IMR-90 (cell line): Measurements from ENCODE around the gene CYP2R1. TPM values are rescaled to one million over a fixed set of nuclear protein-coding genes. Genes with fewer than 3 reads are reported as not detected.

ENCODE experiments used
- ATAC-seq: fragments of 200-7000 bp; cut with Tn5 transposase; 2 replicates; pipeline ENCODE4 v1.9.1; 2020; ENCODE audit warnings: low read depth, mild to moderate bottlenecking, moderate library complexity
- BruUV-seq: library from RNA; stranded (reverse); fragments of 400-500 nt; replicated peaks from 2 replicates; lab custom pipeline; 2021; lab: Mats Ljungman, UMichigan
- CTCF ChIA-PET: fragments of 300-600 bp; formaldehyde crosslinking; extraction: SDS; loops from one replicate; lab custom pipeline; 2021; ENCODE audit warnings: antibody characterized with exemption; lab: Yijun Ruan, JAX
- POLR2A ChIA-PET: fragments of 300-600 bp; sonication (Branson Sonifier 250); formaldehyde crosslinking; loops from one replicate; lab custom pipeline; 2022; ENCODE audit warnings: antibody characterized with exemption; ENCODE audit not compliant: unreplicated experiment; lab: Charles Lee
- DNase-seq: peaks from one replicate; pipeline ENCODE4 v3.0.0; 2013
- H2AFZ ChIP-seq: replicated peaks from 2 replicates; pipeline ENCODE3; 2013; ENCODE audit warnings: low read length, mild to moderate bottlenecking; ENCODE audit not compliant: poor library complexity
- H2AK5ac ChIP-seq: 2 replicates; pipeline ENCODE4 v1.6.1; 2013; ENCODE audit warnings: low read depth, low read length, inconsistent platforms
- H2AK9ac ChIP-seq: replicated peaks from 2 replicates; pipeline ENCODE3; 2013; ENCODE audit warnings: mild to moderate bottlenecking, low read depth, low read length, moderate library complexity; ENCODE audit not compliant: poor library complexity
- H2BK120ac ChIP-seq: 2 replicates; pipeline ENCODE4 v1.6.1; 2013; ENCODE audit warnings: low read depth, low read length, inconsistent platforms
- H2BK15ac ChIP-seq: 3 replicates; pipeline ENCODE4 v1.6.1; 2013; ENCODE audit warnings: low read depth, low read length, inconsistent platforms
- H2BK20ac ChIP-seq: 2 replicates; pipeline ENCODE4 v1.6.1; 2013; ENCODE audit warnings: low read depth, mild to moderate bottlenecking, inconsistent platforms, low read length, moderate library complexity
- H2BK5ac ChIP-seq: 2 replicates; pipeline ENCODE4 v1.6.1; 2013; ENCODE audit warnings: mild to moderate bottlenecking, low read depth, low read length, inconsistent platforms; ENCODE audit not compliant: poor library complexity, severe bottlenecking
- H3K14ac ChIP-seq: replicated peaks from 2 replicates; pipeline ENCODE4 v1.6.1; 2013; ENCODE audit warnings: low read depth, low read length, inconsistent platforms
- H3K18ac ChIP-seq: 2 replicates; pipeline ENCODE4 v1.6.1; 2013; ENCODE audit warnings: low read depth, low read length, control low read depth
- H3K23ac ChIP-seq: 2 replicates; pipeline ENCODE4 v1.6.1; 2013; ENCODE audit warnings: low read depth, low read length, inconsistent platforms
- H3K27ac ChIP-seq: 2 replicates; pipeline ENCODE4 v1.5.1; 2013; ENCODE audit warnings: mild to moderate bottlenecking, control low read depth, low read length; ENCODE audit not compliant: insufficient read depth
- H3K27me3 ChIP-seq: 2 replicates; pipeline ENCODE4 v1.6.1; 2013; ENCODE audit warnings: low read length; ENCODE audit not compliant: control insufficient read depth, insufficient read depth
- H3K36me3 ChIP-seq: 2 replicates; pipeline ENCODE4 v1.6.1; 2013; ENCODE audit warnings: low read length, mixed read lengths; ENCODE audit not compliant: control insufficient read depth, insufficient read depth
- H3K4ac ChIP-seq: 2 replicates; pipeline ENCODE4 v1.6.1; 2013; ENCODE audit warnings: low read depth, low read length, inconsistent platforms
- H3K4me1 ChIP-seq: 2 replicates; pipeline ENCODE4 v1.6.1; 2013; ENCODE audit warnings: low read length, mixed read lengths; ENCODE audit not compliant: control insufficient read depth, insufficient read depth
- H3K4me2 ChIP-seq: 2 replicates; pipeline ENCODE4 v1.6.1; 2013; ENCODE audit warnings: low read depth, mild to moderate bottlenecking, control low read depth, low read length, moderate library complexity
- H3K4me3 ChIP-seq: 2 replicates; pipeline ENCODE4 v1.5.1; 2013; ENCODE audit warnings: low read depth, mild to moderate bottlenecking, control low read depth, low read length, moderate library complexity; ENCODE audit not compliant: insufficient read depth
- H3K56ac ChIP-seq: 2 replicates; pipeline ENCODE4 v1.6.1; 2013; ENCODE audit warnings: low read length, inconsistent platforms; ENCODE audit not compliant: insufficient read depth; ENCODE audit errors: extremely low read depth
- H3K79me1 ChIP-seq, 2 experiments: 2 replicates each; pipeline ENCODE4 v1.6.1; 2013; ENCODE audit warnings: low read length in 2 of 2, inconsistent platforms in 1 of 2, low read depth in 1 of 2
- H3K9ac ChIP-seq: 2 replicates; pipeline ENCODE4 v1.6.1; 2013; ENCODE audit warnings: low read depth, low read length, control low read depth
- H3K9me1 ChIP-seq: 2 replicates; pipeline ENCODE4 v1.6.1; 2013; ENCODE audit warnings: low read length, inconsistent platforms; ENCODE audit not compliant: insufficient read depth
- H3K9me3 ChIP-seq: 2 replicates; pipeline ENCODE4 v1.6.1; 2013; ENCODE audit warnings: low read length; ENCODE audit not compliant: control insufficient read depth, insufficient read depth
- H4K20me1 ChIP-seq: 2 replicates; pipeline ENCODE4 v1.6.1; 2013; ENCODE audit warnings: low read length, inconsistent platforms; ENCODE audit not compliant: insufficient read depth
- H4K5ac ChIP-seq: 2 replicates; pipeline ENCODE4 v1.6.1; 2013; ENCODE audit warnings: mild to moderate bottlenecking, low read depth, low read length, control low read depth
- H4K8ac ChIP-seq, 2 experiments: 2 replicates each; pipeline ENCODE4 v1.6.1; 2013; ENCODE audit warnings: low read depth in 2 of 2, low read length in 2 of 2, control low read depth in 1 of 2, inconsistent platforms in 1 of 2
- H4K91ac ChIP-seq: 2 replicates; pipeline ENCODE4 v1.6.1; 2013; ENCODE audit warnings: low read depth, low read length, inconsistent platforms; ENCODE audit not compliant: insufficient read depth
- BHLHE40 ChIP-seq: fragments of 150-350 bp; IDR thresholded peaks from 2 replicates; pipeline ENCODE4 v1.6.1; 2016; ENCODE audit warnings: mild to moderate bottlenecking, low read depth, low read length
- CHD1 ChIP-seq: IDR thresholded peaks from 2 replicates; pipeline ENCODE4 v1.6.1; 2012; ENCODE audit warnings: low read depth, low read length, improper control_type of control experiment
- CTCF ChIP-seq: conservative IDR thresholded peaks from 2 replicates; pipeline ENCODE4 v1.5.1; 2012; ENCODE audit warnings: mild to moderate bottlenecking, low read depth, low read length, improper control_type of control experiment
- ELK1 ChIP-seq: fragments of 150-350 bp; IDR thresholded peaks from 2 replicates; pipeline ENCODE4 v1.6.1; 2016; ENCODE audit warnings: low read depth, mild to moderate bottlenecking, low read length, moderate library complexity, borderline replicate concordance
- MAZ ChIP-seq: IDR thresholded peaks from 2 replicates; pipeline ENCODE4 v1.6.1; 2012; ENCODE audit warnings: low read depth, mild to moderate bottlenecking, low read length, improper control_type of control experiment, moderate library complexity, borderline replicate concordance
- MXI1 ChIP-seq: IDR thresholded peaks from 2 replicates; pipeline ENCODE4 v1.6.1; 2012; ENCODE audit warnings: low read depth, mild to moderate bottlenecking, low read length, moderate library complexity, borderline replicate concordance
- NFE2L2 ChIP-seq: fragments of 150-350 bp; IDR thresholded peaks from 2 replicates; pipeline ENCODE4 v1.6.1; 2016; ENCODE audit warnings: low read depth, mild to moderate bottlenecking, low read length
- RFX5 ChIP-seq: IDR thresholded peaks from 2 replicates; pipeline ENCODE4 v1.8.0; 2012; ENCODE audit warnings: low read depth, mild to moderate bottlenecking, low read length, moderate library complexity
- USF2 ChIP-seq: fragments of 150-350 bp; IDR thresholded peaks from 2 replicates; pipeline ENCODE4 v1.6.1; 2017; ENCODE audit warnings: mild to moderate bottlenecking, antibody characterized with exemption, low read length, low read depth
- WGBS, 2 experiments: methylation state at CpG; one replicate each; pipeline versions ENCODE4 v1.1.5 to v1.1.7; 2013; ENCODE audit warnings: missing lambda C conversion rate in 2 of 2; ENCODE audit not compliant: insufficient read length in 1 of 2; ENCODE audit errors: extremely low coverage in 2 of 2; 5-methylcytosine and 5-hydroxymethylcytosine counted together
- dilution Hi-C: fragments of 300-500 bp; cut with HindIII; formaldehyde crosslinking; loops from one replicate; pipeline ENCODE4 v1.14.3; 2018; ENCODE audit warnings: low sequenced_read_pairs; ENCODE audit not compliant: unreplicated experiment
- in situ Hi-C: fragments of 300-500 bp; cut with MboI; formaldehyde crosslinking; loops from 3 replicates; pipeline ENCODE4 v1.14.3; 2019; ENCODE audit warnings: low sequenced_read_pairs, inconsistent platforms, mixed read lengths
- intact Hi-C: fragments of 100-400 bp; cut with micrococcal nuclease; formaldehyde crosslinking; loops from 2 replicates; pipeline ENCODE4 v1.10.0; 2022
- polyA plus RNA-seq, 3 experiments: library from polyadenylated mRNA; depleted of rRNA; stranded (reverse); fragments of >200 nt; gene quantifications; 2 replicates each; pipeline ENCODE4 v1.2.3, GENCODE V29; 2012; ENCODE audit warnings: low replicate concordance in 1 of 3
- total RNA-seq: library from RNA; depleted of rRNA; stranded (reverse); fragments of >200 nt; gene quantifications from 2 replicates; pipeline ENCODE4 v1.2.3, GENCODE V29; 2012

The CYP2R1 gene
- total and polyA plus RNA-seq, 2 of the 4 experiments (the other 2 are of a cell fraction) = 4.7 to 5.2 TPM

GRCh38 chr11:14873632-14874031, 18.4 kb downstream of the CYP2R1 start:
- no peak overlapping the region for H3K9ac ChIP-seq
- dilution Hi-C loops (no loop called here), in situ Hi-C loops (no loop called here), intact Hi-C loops (no loop called here)
- no peak for DNase-seq
- ChIA-PET POLR2A (no interaction called here), CTCF (no interaction called here)
- no peaks in the 10 kb centered on the region for H3K79me1 ChIP-seq
- H3K4me1 ChIP-seq = no peaks in the 10 kb centered on the region
- H3K4me3 ChIP-seq = no peak overlapping the region
- H2BK15ac ChIP-seq = no peak overlapping the region
- no peaks in the 10 kb centered on the region for H3K9me1 ChIP-seq
- H2BK120ac ChIP-seq = no peak overlapping the region
- H3K9me3 ChIP-seq = no peaks in the 10 kb centered on the region
- no peak overlapping the region for H4K5ac ChIP-seq
- ATAC-seq = no peak
- no peak overlapping the region for H2AK5ac ChIP-seq
- no peak overlapping the region for H4K8ac ChIP-seq
- H3K4ac ChIP-seq = no peak overlapping the region
- no peak for TF ChIP-seq MXI1
- TF ChIP-seq CHD1 = no peak
- no peak for TF ChIP-seq MAZ
- no peak for TF ChIP-seq RFX5
- TF ChIP-seq ELK1 = no peak
- no peak for TF ChIP-seq NFE2L2
- TF ChIP-seq CTCF = no peak
- no peak for TF ChIP-seq BHLHE40
- no peak for TF ChIP-seq USF2
- no peak overlapping the region for H3K14ac ChIP-seq
- no peak overlapping the region for H2BK5ac ChIP-seq
- no peak overlapping the region for H3K23ac ChIP-seq
- H3K4me2 ChIP-seq = no peak overlapping the region
- no CpG with 5 or more reads among the region's 4 CpGs for WGBS, 2 experiments
- no peaks in the 10 kb centered on the region for H3K27me3 ChIP-seq
- no peak overlapping the region for H3K27ac ChIP-seq
- no peak overlapping the region for H3K56ac ChIP-seq
- BruUV-seq = no TSS peak
- no peaks in the 10 kb centered on the region for H4K20me1 ChIP-seq
- H3K36me3 ChIP-seq = no peaks in the 10 kb centered on the region; the same call in 1 of the 2 replicates
- no peak overlapping the region for H4K91ac ChIP-seq
- H3K18ac ChIP-seq = no peak overlapping the region
- no peak overlapping the region for H2AK9ac ChIP-seq
- H2AFZ ChIP-seq = no peak overlapping the region
- H2BK20ac ChIP-seq = no peak overlapping the region
